ENCODE measurements around the gene FOXA1. TPM values are rescaled to one million over a fixed set of nuclear protein-coding genes. Genes with fewer than 3 reads are reported as not detected.

FOXA1 gene
- polyA plus RNA-seq, 4 donors, result 1.9 to 5.4 (median 3.6) TPM

DNA sequence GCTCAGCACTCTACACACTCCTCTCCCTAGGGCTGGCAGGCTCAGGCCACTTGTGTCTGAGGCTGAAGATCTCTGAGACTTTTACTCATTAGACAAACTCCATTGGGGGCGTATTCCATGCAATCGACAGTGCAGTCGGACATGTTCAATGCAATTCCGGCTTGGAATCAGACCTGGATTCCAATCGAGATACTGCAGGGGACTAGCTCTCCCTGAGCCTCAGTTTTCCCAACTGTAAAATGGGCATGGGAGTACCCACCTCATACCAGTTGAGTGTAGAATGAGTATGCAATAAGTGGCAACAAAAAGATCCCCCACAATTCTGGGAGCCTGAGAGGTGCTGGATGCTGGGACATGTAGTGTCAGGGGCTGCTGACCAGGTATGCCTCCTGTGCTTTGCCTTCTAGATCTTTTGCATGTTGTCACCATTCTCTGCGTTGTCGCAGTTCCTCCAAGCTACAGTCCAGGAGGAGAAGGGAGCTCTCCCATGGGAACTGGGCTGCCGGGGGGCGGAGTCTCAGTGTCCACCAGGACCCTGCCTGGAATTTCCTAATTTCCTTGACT is 8.7 kb upstream of the FOXA1 start:
- no peak for DNase-seq (ENCODE audit: low read depth in 4 of 4, low spot score in 2 of 4)

DNA sequence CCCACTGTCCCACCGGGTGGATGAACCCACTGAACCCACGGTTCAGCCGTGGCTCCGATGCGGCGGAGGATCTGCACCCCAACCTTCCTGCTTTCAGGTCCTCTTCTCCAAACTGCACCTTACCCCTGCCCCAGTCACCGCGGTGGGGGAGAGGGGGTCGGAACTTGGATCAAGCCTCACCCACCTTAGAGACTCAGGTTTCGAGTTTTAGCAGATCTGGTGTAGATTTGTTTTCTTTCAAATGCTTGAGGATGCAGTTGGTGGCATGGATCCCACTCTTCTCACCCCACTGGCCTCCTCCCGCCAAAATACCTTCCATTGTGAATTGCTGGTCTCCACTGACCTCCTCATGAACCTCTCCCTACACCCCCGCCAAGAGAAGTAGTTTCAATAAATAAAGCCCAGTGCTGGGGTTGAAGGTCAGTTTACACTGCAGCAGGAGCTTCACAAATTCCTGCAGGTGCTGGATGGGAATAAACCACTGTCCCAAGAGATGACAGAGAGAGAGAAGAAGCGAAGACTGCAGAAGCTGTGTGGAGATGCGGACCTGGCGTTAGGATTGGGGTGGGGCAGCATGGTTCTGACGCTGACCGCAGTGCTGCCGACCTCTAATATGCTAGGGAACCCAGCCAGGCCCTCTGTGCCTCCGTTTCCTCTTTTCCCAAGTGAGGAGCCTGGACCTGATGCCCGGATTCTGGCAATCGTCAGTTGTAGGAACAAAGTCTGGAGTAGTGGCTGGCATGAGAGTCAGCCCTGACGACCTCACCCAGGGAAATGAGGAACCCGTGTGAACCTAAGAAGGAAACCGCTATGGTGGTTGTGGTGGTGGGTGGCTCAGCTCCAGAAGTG is 7.8 kb upstream of the FOXA1 start:
- DNase-seq (ENCODE audit: low read depth in 4 of 4, low spot score in 2 of 4), result no peak

DNA sequence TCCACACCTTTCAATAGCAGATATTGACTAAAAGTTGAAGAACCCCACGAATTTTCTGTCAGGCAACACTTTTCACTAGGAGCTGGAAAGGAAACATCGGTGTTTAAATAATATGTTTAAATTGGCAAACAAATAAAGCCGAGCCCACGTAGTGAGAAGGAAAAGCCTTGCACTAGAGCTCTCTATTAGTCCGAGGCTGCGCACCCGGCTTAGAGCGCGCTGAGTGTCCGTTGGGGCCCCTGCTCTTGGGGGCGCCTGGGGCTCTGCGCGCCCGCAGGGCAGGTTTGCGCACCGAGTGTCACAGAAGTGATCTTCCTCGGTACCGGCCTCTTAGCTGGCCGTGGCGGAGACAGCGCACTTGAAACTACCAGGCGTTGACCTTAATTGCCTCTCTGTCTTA is 6.8 kb upstream of the FOXA1 start:
- DNase-seq (ENCODE audit: low read depth in 4 of 4, low spot score in 2 of 4), result no peak

DNA sequence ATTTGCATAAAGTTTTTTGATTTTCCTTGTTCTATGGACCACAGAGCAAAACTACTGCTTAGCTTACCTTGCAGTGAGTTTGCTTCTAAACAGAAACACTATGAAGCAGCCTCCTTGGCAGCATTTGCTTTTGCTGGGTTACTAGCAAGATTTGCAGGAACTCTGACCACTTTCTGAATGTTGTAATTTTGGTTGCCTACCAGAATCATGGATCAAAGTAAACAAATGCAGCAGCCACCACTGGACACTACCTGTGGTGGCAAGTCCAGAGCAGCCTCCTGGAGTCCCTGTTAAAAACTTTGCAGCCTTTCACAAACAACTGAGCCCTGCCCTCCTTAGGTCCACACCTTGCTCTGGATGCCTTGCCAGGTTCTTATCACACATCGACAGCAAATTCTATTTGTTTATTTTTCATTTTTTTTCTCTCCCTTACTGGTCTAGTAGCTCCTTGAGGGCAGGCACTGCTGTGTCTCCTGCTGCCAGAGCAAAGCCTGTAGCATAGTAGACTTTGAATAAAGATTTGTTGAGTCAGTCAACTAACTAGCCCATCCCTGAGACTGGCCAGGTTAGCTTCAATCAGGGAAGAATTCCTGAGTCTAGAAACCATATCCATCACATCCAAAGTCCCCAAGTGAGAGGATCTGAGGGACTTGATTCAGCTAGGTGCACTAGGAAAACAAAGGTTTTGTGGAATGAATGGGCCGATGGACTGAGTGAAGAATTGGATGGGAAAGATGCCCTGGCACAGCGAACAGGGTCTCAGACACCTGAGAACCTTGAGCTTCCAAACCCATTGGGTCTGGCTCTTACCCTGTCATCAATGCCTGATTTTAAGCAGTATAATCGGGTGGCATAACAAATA is 6.1 kb upstream of the FOXA1 start:
- no peak for DNase-seq (ENCODE audit: low read depth in 4 of 4, low spot score in 2 of 4)

DNA sequence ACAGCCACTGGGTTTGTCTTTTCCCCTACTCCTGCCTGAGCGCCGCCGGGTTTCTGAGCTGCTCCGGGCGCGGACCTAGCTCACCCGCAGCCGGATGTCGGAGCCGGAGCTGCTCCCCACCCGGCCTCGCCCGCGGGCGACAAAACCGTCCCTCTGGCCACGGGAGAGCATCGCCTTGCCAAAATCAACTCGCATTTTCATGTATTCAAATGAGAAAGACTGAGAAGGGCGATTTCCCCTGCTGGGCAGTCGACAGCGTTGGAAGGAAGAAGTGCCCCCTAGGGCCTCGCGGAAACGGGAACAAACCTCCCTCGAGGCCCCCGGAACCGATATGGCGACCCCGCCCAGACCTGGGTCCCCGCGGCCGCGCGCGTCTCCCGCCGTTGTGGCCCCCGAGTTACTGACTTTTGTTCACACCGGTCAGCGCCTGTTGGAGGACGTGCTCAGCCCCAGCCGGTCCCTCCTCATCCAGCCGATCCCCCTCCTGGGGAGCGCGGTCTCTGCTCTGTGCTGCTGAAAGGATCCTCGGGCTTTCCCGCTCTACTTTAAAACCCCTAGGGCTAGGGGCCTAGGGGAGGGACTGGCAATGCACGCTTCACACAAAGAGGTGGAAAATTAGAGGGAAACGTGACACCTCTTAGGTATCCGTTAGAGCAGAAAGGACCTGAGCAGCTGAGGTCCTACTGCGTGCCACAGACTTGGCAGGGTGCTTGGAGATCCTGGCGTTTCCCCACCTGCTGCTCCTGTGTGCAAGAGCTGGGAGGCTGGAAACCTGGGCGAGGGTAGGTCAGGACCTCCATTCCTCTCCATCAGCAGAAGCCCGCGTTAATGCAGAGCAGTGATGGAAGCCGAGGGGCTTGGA is 4.7 kb upstream of the FOXA1 start:
- DNase-seq (ENCODE audit: low read depth in 4 of 4, low spot score in 2 of 4), result no peak

DNA sequence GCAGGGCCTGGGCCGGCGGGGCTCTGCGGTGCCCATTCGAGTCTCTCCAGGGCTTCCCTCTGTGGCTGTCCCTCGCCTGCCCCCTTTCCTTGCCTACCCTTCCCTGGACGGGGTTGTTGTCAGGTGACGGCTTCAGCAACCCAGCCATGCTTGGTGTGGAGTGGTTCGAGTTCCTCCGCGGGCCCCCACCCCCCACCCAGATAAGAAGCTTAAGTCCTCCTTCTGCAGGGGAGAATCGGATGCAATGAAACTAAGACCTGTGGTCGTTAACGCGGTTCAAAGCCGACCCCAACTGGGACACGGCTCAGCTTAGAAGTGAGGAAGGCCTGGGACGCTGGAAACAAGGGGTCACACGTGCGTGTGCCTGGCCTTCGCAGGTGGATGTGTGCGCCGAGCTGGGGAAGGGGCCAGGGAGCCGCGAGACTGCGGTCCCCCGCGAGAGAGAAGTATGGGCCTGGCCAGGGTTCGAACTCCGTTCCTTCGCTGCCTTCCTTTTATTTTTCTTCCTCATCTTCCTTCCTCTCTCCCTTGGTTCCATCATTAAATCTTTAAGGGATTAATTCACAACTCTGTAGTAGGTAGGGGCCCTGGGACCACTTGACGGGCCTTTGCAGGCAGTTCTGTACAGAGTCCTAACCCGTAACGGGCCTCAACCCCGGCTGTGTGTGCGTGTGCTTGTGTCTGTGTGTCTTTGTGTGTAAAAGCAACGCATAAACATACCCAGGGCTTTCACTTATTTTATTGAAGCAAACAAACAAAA is 3.9 kb upstream of the FOXA1 start:
- DNase-seq (ENCODE audit: low read depth in 4 of 4, low spot score in 2 of 4), result no peak

DNA sequence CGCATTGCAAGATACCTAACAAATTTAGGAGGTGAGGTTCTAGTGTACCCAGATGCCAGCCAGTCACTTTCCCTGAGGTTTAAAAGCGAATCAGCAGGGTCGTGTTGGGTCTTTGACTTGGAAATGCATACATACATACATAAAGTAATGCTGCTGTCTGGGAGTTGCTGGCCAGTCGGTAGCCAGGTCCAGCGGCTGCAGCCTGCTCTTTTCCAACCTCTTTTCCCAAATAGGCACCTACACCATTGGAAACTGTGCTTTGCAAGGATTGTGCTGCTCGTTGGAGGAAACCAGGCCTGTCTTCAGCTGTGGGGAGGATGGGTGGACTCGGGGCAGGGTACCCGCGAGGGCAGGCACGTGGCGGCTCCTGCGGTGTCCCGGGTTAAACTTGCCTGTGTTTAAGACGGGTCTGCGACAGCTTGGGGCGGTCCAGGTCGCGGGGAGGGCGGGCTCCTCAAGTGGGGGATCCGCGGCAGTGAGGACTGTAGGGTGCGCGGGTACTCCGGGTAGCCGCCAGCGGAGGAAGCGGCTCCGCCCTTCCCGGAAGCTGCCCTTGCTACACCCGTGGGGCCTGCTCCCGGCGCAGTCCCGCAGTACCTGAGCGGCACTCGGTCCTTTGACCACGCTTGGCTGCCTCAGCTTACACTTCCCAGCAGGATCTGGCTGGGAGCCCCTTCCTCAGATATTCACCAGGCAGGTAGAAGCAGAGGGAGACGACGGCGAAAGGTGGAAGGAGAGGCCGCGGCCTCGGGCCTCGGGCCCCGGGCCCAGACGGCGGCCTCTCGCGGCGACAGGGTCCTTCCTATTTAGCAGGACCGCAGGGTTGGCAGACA is 3.1 kb upstream of the FOXA1 start:
- DNase-seq (ENCODE audit: low read depth in 4 of 4, low spot score in 2 of 4), result no peak

DNA sequence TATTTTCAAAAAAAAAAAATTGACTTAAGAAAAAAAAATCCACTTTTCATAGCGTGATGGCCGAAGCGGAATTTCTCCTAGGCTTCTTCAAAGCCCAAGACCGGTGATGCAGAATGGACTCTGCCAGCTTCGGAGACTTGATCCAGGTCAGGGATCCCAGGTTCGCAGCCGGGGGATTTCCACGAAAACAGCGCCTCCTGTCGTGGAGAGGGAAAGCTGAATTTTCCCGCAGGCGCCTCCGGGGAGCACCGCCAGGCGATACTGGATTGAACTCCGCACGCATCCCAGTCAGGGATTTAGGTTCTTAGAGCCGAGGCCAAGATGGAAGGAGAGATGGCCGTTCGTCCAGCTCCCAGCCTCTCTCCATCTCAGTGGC is 2.5 kb upstream of the FOXA1 start:
- DNase-seq (ENCODE audit: low read depth in 4 of 4, low spot score in 2 of 4), result no peak

DNA sequence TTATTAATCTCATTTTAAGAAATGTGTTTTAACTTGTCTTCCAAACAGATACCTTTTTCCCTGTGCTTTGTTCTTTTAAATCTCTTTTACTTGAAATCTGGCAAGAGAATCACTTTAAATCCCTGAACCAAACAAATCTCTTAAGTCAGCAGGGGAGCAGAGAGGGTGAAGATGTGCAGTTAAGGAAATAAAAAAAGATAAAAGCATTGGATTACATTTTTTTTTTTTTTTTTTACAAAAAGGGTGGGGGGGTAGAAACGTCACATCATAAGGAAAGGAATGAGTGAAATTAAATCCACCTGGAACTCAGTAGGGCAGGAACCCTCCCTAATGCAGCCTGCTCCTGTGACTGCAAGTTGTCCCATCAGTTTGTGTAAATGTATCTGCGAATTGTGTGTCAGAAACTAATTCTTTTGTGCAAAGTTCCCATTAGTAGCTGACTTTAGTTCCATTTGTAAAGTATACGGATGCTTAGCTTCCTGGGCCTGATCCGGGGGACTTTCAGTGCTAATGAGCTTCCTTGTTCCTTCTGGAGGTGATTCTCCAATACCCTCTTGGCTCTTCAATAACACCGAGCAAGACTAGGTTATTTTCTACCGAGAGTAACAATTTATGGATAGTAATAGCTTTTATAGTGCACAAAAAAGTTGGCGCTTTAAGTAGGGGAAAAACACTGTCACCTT is 1.9 kb upstream of the FOXA1 start:
- DNase-seq (ENCODE audit: low read depth in 4 of 4, low spot score in 2 of 4), result no peak

DNA sequence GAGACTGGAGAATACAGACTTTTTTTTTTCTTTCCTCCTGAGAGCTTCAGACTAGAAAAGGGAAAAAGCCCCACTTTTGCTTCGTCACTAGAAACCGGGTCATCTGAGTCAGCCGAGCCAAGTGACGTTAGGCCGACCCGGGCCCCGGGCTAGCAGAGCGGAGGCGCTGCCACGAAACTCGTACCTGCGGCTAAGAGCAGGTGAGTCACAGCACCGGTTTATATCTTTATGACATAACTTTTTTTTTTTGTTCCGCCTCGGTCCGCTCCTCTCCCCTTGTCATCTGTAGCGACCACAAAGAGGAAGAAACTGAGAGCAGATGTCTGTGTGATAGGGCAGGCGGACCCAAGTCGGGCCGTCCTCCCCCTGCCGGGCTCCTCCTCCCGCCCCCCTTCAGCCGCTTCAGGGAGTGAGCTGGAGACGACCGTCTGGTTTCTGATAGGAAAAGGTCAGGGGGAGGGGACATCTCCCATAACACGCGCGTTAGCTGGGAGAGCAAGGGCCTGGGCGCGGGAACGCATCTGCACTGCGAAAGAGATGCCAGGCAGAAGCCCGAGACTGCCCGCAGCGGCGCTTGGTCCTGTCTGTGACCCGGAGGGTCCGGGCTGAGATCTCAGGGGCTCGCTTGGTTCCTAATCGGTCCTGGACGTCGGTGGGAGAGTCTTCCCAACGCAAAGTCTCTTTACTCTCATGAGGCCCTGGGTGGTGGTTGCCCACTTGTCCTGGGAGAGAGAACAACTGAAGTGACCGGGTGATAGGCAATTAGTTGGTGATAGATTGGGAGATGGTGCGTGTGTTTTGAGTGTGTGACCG is 966 bp upstream of the FOXA1 start:
- no peak for DNase-seq (ENCODE audit: low read depth in 4 of 4, low spot score in 2 of 4)

DNA sequence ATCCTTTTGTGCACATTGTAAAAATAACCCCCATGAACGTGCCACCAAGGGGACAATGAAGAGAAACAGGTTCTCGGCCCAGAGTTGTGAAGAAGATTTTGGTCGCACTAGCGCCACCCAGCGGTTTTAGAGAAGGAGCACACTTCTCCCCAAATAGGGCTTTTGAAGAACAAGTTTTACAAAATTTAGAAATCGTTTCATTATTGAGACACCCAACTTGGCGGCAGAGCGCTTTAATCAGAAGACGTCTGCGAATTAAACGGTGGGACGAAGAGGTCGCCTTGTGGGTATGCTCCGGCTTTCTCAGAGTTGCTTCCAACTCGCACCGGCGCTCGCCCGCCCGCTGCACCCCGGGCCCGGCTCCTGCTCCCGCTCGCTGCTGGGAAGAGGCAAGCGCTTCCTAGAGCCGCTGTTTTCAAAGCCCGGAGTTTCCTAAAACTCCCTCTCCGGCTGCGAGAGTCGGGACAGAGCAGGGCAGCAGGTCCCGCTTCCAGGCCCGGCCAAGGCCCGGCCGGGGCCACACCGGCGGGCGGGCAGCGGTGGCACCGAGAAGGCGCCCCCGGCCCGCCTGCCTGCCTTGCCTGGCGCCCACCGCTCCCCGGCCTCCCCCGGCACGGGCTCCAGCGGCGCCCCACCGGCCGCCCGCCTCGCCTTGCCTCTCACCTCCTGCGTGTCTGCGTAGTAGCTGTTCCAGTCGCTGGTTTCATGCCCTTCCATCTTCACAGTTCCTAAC is 645 bp downstream of the FOXA1 start:
- peak in 1 of 4 donors; percentile 90 for DNase-seq (ENCODE audit: low read depth in 4 of 4, low spot score in 2 of 4)

DNA sequence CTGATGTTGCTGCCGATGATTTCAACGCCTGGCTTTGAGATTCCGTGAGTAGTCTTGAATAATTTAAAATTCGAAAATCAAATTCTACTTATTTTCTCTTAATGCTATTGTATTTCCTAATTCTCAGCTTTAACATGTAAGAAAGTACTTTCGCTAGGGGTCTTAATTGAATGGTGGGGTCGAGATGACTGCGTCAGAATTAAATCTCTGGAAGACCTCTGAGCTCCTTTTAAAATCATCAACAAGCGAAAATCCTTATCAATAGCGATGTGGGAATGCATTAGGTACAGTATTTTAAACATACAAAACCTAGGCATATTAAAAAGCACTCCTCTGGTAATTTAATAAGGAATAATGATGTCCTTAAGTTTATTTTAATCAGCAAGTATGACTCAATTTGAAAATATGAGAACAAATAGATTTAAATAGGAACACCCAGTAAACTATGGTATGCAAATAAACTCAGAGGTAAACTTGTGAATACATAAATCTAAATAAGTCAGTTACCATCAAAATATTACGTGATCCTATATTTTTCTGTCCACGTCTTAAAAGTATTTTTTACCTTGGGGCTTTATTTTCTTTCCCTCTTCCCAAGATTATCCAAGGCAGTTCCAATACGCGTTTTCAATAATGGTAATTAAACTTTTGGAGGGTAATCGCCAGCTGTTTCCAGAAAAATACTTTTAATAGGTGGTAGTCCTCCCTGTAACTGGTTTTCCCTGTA is 1.4 kb downstream of the FOXA1 start:
- DNase-seq (ENCODE audit: low read depth in 4 of 4, low spot score in 2 of 4), result no peak

DNA sequence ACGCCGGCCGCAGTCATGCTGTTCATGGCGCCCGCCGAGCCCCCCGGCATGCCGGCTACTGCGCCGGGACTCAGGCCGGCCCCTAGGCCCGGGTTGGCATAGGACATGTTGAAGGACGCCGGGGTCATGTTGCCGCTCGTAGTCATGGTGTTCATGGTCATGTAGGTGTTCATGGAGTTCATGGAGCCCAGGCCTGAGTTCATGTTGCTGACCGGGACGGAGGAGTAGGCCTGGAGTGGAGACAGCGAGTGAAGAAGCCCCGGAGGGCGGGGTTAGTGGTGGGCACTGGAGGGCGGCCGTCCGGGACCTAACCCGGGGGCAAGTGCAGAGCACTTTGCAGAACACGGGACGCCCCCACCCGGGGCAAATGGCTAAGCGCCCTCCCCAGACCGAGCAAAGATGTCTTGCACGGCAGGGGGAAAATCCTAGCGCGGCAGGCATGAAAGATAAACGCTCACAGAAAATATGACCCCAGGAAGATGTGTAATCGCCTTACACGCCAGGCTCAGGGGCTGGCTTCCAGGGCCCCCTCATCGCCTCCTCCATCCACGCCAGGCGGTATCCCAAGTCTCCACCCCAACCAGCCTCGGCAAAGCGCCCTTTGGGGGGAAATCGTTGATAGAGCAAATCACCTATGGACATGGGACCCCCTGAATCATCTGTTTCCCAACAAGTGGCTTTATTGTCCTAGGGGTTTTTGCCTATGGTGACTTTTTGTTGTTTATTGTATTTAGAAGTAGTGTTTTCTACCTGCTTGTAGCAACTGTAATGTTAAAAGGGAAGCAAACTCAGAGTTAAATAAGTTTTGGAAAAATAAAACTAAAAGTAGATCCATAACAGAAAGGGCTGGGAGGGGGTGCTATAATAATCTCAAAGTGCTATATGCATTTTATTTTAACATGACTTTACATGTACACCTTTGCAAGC is 2.3 kb downstream of the FOXA1 start:
- DNase-seq (ENCODE audit: low read depth in 4 of 4, low spot score in 2 of 4), result no peak

DNA sequence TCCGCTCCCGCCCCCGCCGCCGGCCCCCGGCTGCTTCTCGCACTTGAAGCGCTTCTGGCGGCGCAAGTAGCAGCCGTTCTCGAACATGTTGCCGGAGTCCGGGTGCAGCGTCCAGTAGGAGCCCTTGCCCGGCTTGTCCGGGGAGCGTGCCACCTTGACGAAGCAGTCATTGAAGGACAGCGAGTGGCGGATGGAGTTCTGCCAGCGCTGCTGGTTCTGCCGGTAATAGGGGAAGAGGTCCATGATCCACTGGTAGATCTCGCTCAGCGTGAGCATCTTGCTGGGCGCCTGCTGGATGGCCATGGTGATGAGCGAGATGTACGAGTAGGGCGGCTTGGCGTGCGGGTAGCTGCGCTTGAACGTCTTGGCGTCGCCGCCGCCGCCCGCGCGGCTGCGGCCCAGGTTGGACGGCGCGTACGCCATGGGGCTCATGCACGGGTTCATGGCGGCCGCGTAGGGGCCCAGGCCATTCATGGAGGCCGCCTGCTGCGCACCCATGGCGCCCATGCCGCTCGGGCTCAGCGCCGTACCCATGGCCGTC is 3.0 kb downstream of the FOXA1 start:
- DNase-seq (ENCODE audit: low read depth in 4 of 4, low spot score in 2 of 4), result no peak

All from left renal cortex interstitium (tissue), 4 donors.